Suprapubic skin (tissue), 4 donors: Measurements from ENCODE around the gene NAALADL2.

ENCODE experiments used
- POLR2A ChIP-seq, 2 donors: fragments of 450-650 bp; IDR thresholded peaks; one replicate each; pipeline ENCODE4 v1.6.1; 2017; ENCODE audit warnings: antibody characterized with exemption in 2 of 2, mild to moderate bottlenecking in 2 of 2, moderate library complexity in 2 of 2
- POLR2AphosphoS5 ChIP-seq, 3 donors: sonication (generic); formaldehyde crosslinking; IDR thresholded peaks; one replicate each; pipeline ENCODE4 v1.6.1; 2017; ENCODE audit warnings: antibody characterized with exemption in 3 of 3
- TF ChIP-seq, protein P1 (sequence below), 2 donors: fragments of 200-600 bp in 1 of 2; fragments of 450-650 bp in 1 of 2; sonication (generic) in 1 of 2; IDR thresholded peaks; one replicate each; pipeline ENCODE4 v1.5.1; 2016 to 2019; ENCODE audit warnings: antibody characterized with exemption in 2 of 2, mild to moderate bottlenecking in 1 of 2, moderate library complexity in 1 of 2

DNA sequence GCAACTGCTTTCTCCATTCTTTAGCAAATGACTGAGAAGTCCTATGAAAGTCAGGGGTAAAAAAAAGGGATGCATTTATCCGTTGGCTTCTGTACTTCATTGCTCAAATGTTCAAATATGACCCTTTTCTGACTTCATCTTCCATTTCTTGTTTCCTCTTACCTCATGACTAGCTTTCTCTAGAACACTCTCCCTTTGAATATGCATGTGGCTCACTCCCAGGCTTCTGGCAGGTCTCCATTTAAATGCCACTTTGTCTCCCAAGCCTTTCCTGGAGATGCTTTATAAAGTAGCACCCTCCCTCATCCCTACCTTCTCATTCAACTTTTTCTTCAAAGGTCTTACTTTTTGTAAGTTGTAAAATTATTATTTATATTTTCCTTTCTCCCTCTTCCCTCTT lies 781.8 kb downstream of the NAALADL2 start:
- TF ChIP-seq, protein P1, sequence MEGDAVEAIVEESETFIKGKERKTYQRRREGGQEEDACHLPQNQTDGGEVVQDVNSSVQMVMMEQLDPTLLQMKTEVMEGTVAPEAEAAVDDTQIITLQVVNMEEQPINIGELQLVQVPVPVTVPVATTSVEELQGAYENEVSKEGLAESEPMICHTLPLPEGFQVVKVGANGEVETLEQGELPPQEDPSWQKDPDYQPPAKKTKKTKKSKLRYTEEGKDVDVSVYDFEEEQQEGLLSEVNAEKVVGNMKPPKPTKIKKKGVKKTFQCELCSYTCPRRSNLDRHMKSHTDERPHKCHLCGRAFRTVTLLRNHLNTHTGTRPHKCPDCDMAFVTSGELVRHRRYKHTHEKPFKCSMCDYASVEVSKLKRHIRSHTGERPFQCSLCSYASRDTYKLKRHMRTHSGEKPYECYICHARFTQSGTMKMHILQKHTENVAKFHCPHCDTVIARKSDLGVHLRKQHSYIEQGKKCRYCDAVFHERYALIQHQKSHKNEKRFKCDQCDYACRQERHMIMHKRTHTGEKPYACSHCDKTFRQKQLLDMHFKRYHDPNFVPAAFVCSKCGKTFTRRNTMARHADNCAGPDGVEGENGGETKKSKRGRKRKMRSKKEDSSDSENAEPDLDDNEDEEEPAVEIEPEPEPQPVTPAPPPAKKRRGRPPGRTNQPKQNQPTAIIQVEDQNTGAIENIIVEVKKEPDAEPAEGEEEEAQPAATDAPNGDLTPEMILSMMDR (IDR thresholded peaks at IDR 0.05), result no peak
- TF ChIP-seq POLR2AphosphoS5 (IDR thresholded peaks at IDR 0.05) (no peak), POLR2A (IDR thresholded peaks at IDR 0.05) (no peak)
